K562 (cell line): Measurements from ENCODE around the gene FAM161B.

Experiments
- FOXJ3 ChIP-seq: sonication (generic); formaldehyde crosslinking; IDR thresholded peaks from 2 replicates; pipeline ENCODE4 v1.4.0; 2020; ENCODE audit warnings: mild to moderate bottlenecking, missing genetic modification reagents
- NCOA2 ChIP-seq, 2 experiments: fragments of 450-650 bp; IDR thresholded peaks; 2 replicates each; pipeline ENCODE4 v1.6.1; 2018; ENCODE audit warnings: mild to moderate bottlenecking in 2 of 2, moderate library complexity in 1 of 2; ENCODE audit not compliant: partially characterized antibody in 2 of 2
- POLR2A ChIP-seq: fragments of 450-650 bp; conservative IDR thresholded peaks from 2 replicates; pipeline ENCODE4 v1.6.1; 2016
- ZFPM2 ChIP-seq: fragments of 250-450 bp; sonication (Bioruptor Pico); IDR thresholded peaks from 2 replicates; pipeline ENCODE4 v1.5.1; 2022; ENCODE audit warnings: mild to moderate bottlenecking
- TF ChIP-seq, protein P1 (sequence below): sonication (generic); formaldehyde crosslinking; IDR thresholded peaks from 2 replicates; pipeline ENCODE4 v1.9.0; 2022; ENCODE audit warnings: mild to moderate bottlenecking, missing genetic modification reagents
- TF ChIP-seq, protein P2 (sequence below), 3 experiments: IDR thresholded peaks in 2 of 3; conservative IDR thresholded peaks in 1 of 3; 2 replicates each; pipeline ENCODE4 v1.5.1; 2011 to 2012; ENCODE audit warnings: low read length in 3 of 3, mild to moderate bottlenecking in 3 of 3, control low read depth in 2 of 3, improper control_type of control experiment in 1 of 3, inconsistent platforms in 1 of 3, low read depth in 1 of 3, mixed read lengths in 1 of 3, moderate library complexity in 1 of 3; ENCODE audit not compliant: insufficient read depth in 2 of 3

DNA sequence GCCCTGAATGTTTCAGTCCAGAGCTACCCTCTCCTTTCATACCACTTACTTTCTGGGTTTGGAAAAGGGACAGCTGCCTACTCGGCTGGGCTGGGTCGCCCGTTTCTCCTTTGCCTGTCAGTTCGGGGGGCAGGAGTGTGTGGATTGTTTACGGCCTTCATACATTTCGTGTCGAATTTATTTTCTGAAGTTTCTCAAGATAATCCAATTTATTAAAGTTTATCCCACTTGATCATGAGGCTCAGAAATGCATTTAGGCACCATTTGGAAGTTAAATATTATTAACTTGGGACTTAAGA lies 62.6 kb downstream of the FAM161B start:
- TF ChIP-seq, protein P1, sequence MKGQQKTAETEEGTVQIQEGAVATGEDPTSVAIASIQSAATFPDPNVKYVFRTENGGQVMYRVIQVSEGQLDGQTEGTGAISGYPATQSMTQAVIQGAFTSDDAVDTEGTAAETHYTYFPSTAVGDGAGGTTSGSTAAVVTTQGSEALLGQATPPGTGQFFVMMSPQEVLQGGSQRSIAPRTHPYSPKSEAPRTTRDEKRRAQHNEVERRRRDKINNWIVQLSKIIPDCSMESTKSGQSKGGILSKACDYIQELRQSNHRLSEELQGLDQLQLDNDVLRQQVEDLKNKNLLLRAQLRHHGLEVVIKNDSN (CRISPR knock-in tag): no peak
- no peak for TF ChIP-seq ZFPM2
- TF ChIP-seq FOXJ3: no peak
- TF ChIP-seq NCOA2 (IDR thresholded peaks at IDR 0.05; ENCODE audit: partially characterized antibody in 2 of 2): no peak
- TF ChIP-seq POLR2A: no peak
- TF ChIP-seq, protein P2, sequence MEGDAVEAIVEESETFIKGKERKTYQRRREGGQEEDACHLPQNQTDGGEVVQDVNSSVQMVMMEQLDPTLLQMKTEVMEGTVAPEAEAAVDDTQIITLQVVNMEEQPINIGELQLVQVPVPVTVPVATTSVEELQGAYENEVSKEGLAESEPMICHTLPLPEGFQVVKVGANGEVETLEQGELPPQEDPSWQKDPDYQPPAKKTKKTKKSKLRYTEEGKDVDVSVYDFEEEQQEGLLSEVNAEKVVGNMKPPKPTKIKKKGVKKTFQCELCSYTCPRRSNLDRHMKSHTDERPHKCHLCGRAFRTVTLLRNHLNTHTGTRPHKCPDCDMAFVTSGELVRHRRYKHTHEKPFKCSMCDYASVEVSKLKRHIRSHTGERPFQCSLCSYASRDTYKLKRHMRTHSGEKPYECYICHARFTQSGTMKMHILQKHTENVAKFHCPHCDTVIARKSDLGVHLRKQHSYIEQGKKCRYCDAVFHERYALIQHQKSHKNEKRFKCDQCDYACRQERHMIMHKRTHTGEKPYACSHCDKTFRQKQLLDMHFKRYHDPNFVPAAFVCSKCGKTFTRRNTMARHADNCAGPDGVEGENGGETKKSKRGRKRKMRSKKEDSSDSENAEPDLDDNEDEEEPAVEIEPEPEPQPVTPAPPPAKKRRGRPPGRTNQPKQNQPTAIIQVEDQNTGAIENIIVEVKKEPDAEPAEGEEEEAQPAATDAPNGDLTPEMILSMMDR (IDR thresholded peaks at IDR 0.05 in 2 of 3, conservative IDR thresholded peaks at IDR 0.05 in 1 of 3; ENCODE audit: insufficient read depth in 2 of 3, low read depth in 1 of 3, low read length in 3 of 3): no peak
